ENCODE data around the gene RAB43.
"Not testable (repeated sequence)": the region's sequence is repeated elsewhere in the genome, so short reads cannot be mapped to it uniquely, and the experiment has no call there.

The RAB43 gene

DNA sequence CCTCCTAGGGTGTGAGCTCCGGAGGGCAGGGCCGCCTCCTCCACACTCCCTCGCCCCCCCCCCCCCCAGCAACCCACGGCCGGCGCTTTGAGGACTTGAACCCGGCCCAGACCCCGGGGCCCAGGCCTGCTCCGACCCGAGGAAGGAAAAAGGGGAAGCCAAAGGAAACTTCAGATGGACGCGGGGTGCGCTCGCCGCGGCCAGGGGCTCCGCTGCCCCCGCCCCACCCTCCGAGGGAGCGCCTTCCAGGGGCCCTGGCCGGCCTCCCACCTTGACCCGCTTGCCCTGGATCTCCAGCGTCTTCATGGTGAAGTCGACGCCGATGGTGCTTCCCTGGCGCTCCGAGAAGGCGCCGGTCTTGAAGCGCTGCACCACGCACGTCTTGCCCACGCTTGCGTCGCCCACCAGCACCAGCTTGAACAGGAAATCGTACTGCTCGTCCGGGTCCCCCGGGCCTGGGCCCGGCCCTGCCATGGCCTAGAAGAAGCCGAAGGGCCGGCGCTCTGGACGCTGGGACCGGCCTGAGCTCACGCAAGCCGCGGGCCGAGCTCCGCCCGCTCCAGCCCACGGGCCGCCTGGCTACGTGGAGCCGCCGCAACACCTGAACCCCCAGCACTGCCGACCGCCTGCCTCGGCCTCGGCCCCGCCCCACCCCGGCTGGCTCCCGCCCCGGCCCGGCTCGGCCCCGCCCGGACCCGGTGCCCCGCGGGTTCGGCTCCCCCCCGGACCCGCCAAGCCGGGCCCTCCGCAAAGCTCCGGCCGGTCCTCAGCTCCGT, 400 bp downstream of the RAB43 start:
- no peak for DNase-seq

DNA sequence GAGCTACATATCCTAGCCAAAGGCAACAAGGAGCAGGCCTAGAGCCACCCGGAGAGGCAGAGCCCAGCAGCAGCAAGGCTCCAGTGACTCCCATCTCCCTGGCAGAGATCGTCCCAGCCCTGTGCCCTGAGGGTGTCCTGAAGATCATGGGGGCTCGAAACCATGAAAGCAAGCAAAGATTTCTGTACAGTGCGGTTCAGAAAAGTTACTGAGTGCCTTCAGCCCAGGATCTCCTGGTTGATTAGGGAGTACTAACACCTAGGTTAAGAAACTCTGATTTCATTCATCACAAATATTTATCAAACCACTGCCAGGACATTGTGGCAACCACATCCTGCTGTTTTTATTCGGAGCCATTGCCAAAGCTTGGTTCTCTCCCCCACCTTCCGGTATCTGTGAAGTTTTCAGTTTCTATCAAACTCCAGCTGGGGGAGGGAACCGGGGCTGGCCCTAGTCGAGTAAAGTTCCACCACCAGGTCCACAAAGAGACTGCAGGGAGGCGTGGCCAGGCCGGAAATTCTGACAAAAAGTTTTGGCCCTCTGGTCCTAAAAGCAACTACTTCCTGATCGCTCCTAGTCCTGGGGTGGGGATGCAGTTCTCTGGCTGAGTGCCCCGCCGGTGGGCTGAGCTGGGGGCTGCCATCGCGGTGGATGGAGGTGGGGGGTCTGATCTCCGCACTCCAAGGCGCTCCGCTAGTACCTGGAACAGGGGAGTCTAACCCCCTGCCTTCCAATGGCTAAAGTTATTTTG, 1.2 kb downstream of the RAB43 start:
- DNase-seq, result peak; percentile 93

DNA sequence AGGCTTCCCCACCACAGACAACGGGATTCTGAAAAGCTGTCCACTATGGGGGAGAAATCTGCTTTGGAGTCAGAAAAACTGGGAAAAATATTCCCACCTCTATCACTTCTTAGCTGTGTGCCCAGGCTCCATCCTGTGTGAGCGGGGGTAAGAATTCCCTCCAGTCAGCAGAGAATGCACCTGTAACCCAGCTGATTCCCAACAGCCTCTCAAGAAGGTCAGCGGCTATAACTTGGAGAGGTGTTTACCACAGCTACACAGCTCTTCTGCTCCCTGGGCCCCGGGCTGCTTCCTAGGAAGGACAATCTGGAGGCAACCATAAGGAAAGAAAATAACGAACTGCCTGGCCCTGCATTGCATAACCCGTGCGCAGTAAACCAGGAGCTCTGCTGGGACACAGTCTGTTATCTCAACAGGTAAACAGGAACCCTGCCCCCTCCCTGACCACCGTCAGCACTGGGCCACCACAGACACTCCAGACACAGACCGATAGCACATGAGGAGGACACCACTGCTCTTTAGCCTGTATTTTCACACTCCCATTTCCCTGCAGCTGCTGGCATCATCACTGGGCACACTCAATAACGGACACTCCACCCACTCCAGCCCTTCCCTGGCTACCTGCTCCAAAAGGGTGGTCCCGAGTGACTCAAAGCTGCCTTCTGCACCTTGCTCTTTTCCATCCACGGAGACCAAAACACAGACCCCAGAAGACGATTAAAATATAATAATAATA, 2.1 kb downstream of the RAB43 start:
- DNase-seq, result no peak

DNA sequence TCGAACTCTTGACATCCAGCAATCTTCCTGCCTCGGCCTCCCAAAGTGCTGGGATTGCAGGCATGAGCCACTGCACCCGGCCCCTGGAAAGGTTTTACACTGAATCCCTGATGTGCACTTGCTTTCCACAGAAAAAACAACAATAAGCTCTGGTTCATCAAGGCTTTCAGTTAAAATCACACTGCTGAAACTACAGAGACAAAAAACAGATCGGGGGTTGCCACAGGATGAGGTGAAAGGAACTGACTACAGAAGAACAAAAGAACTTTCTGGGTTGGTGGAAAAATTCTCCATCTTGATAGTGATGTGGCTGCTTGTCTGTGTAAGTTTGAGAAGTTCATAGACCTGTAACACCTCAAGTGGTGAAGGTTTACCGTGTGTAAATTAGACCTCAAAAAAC, 2.9 kb downstream of the RAB43 start:
- no peak for DNase-seq

DNA sequence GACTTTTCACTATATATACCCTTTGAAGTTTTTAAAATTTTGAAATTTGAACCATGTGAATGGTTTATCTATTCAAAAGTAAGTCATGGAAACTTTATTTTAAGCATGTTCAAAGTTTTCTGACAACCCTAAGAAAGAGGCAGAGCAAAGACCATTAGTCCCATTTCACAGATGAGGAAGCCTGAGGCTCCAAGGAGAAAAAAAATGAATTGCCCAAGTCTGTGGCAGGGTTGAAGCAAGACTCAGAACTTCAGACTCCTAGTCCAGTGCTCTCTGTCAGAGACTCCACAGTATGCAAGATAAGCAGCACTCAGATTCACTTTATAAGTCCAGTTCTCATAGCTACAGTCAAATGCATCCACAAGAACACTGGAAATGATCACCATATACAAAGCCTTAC, 4.5 kb downstream of the RAB43 start:
- no peak for DNase-seq

DNA sequence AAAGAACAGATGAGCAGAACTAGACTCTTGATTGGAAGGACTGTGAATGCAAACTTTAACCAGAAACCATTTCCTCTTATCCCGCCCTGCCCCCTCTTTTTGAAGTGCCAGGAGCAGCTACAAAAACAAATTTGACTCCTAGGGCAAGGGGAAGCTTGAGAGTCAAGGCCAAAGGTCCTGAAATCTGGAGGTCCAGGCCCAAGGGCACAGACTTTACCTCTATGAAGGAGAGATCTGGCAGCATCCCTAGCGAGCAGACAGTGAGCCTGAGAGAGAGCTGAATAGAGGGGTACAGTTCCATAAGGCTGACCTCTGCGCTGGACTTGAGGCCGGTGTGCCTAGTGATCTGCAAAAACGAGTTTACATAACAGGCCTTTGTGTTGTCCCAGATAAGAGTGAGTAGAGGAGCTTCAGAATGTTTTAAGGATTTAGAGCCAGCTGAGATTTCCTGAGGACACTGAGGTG, 5.1 kb downstream of the RAB43 start:
- no peak for DNase-seq

DNA sequence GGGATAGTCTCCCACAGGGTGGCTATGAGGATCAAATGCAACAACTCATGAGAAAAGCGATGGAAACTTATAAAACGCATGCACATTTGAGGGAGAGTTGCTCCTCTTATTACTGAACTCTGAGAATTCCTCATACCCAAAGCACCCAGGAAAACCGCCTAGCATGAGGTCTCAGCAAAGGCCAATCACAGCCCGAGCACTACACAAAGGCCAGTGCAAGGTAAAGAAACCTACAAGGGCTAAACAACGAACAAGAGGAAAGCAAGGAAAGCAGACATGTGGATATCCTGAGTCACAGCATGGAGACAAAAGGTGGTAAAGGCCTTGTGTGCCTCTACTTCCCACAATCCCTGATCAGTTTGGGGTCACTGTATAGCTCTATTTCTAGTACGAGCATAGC, 7.1 kb downstream of the RAB43 start:
- DNase-seq, result no peak

DNA sequence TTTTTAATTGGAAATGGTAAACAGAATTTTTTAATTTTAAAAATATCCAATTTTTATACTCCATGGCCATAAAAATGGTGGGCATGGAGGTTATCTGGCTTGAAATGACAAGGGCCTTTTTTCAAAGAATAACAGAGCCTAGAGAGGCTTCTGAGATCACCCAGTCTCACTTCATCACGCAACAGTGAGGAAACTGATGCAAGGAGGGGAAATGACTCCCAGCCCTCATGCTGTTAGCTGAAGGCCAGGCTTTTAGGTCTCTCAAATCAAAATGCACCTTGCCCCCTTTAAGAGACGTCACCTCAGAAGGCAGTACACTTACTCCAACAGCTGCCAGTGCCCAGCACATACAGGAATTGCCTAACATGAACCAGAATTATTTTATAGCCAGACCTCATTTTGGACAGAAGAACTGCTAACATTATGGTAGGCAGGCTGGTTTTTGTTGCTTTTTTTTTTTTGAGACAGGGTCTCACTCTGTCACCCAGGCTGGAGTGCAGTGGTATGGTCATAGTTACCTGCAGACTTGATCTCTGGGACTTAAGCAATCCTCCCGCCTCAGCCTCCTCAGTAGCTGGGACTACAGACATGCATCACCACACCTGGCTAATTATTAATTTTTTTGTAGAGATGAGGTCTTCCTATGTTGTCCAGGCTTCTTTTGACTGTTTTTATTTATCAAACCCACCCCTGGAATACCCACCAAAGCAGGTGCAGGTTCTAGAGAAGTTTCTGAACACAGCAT, 9.1 kb downstream of the RAB43 start:
- DNase-seq, result no peak

DNA sequence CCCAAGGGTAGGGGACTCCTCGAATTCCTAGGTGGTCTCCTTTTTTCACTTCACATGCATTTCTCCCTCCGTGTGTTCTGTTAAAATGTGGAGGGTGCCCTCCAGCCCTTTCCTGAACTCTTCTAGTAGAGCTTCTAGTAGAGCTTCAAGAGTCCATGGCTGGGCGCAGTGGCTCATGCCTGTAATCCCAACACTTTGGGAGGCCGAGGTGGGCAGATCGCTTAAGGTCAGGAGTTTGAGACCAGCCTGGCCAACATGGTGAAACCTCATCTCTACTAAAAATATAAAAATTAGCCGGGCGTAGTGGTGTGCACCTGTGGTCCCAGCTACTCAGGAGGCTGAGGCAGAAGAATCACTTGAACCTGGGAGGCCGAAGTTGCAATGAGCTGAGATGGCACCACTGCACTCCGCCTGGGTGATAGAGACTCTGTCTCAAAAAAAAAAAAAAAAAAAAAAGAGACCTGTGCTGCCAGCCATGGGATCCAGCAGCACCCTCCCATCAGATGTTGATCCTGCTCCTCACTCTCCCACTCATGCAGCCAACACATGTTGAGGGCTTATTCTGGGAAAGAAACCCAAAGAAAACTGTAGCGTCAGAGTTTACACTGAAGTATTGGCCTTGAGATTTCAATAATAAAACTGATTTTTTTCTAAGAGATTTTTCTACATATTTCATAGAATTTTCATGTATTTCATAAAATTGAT, 10.4 kb downstream of the RAB43 start:
- not testable (repeated sequence) for DNase-seq

DNA sequence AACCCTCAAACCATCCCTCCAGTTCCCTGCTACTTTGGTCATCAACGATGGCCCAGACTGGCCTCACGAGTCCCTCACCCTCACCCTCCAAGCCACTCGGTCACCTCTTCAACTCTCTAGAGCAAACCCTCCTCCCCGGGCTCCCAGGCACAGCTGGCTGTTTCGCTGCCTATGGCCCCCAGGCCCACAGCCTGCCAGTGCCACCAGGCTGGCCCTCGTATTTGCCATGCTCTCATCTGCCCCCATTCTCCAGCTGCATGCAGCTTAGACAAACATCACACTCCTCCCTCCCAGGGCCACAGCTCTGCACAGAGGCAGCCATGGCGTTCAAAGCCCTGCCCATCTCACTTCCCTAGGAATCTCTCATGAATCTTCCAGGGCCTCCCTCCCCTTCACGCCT, 13.8 kb downstream of the RAB43 start:
- DNase-seq, result no peak

DNA sequence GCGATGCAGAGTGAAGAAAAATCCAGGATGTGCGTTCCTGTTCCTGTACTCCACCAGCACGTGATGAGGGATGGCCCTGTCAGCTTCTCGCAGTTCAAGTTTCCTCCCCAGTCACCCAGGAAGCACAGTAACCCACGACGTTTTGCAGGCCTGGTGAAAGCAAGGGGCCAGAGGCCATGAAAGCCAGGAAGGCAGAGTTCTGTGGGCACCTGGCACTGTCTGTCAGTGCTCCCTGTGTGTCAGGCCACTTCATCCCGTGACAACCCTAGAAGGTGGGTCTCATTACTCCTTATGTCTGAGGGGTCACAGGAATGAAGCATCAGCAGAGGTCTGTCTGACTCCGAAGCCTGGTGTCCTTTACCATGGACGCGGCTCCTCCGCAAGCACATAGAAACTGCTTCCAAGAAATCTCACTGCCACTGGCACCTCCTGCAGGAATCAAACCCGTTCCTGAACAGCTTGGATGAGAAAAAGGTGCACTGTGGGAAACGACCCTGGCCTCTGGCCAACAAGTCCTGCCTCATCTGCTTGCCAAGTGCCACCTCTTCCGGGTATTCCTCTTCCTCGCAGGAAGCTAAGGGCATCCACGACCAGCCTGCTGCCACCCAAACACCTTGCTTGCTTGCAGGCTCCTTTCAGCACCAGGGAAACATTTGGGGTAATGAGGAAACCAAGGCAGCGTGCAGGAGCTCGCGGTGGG, 14.6 kb downstream of the RAB43 start:
- no peak for DNase-seq

DNA sequence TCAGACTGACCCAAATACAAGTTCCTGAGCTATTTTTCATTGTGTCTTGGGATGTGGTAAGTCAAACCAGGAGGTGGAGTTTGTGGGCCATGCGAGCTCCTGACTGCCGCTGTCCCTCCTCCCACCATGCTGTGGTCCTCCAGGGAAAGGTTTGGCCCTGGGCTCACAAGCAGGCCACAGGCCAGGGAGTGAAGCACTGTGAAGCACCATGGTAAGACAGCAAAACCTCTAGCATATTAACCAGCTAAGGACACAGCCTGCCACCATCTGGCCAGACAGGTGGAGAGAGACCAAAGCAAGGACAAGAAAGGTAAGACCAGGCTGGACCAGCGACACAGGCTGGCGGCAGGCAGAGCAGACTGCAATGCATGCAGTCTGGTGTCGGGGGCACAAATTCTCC, 15.3 kb downstream of the RAB43 start:
- no peak for DNase-seq

DNA sequence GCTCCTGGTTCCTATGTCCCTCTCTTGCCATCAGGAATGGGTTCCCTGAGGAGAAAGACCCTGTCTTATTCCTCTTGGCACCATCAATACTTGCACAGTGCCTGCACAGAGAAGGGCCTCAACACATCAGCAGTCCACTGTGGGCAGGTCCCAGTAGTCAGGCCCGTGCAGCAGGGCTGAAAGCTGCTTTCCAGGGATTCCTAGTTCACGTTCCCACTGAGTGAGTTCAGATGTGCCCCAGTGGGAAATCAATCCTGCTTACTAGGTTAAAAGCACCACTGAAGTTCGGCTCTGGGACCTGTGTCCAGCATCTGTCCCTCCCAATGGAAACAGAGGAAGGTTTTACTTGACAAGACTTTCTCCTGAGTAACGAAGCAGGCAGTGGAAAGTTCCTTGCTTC, 15.7 kb downstream of the RAB43 start:
- no peak for DNase-seq

DNA sequence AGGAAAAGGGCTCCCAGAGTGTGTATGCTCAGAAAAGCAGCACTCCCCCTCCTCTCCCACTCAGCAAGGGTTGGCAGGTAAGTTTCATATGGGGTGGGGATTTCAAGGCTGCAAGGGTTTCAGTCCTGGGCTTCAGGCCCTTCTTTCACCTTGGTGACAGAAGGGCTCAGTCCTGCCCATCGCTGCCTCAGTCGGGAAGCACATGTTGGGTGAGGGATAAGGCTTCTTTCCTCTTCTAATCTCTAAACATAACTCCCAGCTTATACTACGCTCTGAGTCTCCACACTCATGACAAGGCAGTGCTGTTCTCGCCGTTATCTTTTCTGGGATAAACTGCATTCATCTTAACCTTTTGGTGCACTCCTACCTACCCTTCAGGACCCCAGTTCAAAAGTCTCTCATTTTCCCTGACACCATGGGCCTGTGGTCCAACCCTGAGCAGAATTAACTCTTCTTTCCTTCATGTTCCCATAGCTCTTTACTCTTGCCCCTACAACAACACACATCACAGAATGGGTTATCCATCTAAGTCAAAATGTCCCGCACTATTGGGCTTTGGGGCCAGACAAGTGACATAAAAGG, 17.0 kb downstream of the RAB43 start:
- no peak for DNase-seq

DNA sequence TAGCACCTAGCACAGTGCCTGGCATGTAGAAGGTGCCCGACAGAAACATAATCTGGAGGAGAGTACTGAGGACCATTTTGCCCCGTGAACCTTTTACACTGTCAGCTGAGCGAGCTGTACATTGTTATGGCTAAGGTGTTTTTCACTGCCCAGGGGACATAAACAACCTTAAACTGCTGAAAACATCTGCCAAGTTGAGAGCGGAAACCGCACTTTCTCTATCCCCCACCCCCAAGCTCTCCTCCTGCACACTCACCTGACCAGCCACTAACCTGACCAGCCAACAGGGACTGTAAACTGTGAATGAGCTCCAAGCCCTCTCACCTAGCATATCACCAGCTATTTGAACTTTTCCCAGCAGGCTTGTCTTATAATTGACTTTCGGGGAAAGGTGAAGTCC, 17.6 kb downstream of the RAB43 start:
- DNase-seq, result no peak

DNA sequence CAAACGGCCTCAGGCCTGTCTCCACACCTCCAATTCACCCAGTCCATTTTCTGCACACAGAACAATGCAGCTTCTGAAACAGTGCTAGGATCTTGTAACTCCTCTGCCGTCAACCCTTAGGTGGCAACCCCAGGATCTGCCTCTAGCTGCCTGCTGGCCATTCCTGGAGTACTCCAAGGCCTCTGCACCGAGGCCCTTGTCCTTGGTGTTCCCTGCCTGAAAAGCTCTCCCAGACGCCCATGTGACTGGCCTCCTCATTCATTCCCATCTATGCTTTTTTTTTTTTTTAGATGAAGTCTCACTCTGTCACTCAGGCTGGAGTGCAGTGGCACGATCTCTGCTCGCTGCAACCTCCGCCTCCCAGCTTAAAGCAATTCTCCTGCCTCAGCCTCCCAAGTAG, 18.3 kb downstream of the RAB43 start:
- DNase-seq, result no peak

DNA sequence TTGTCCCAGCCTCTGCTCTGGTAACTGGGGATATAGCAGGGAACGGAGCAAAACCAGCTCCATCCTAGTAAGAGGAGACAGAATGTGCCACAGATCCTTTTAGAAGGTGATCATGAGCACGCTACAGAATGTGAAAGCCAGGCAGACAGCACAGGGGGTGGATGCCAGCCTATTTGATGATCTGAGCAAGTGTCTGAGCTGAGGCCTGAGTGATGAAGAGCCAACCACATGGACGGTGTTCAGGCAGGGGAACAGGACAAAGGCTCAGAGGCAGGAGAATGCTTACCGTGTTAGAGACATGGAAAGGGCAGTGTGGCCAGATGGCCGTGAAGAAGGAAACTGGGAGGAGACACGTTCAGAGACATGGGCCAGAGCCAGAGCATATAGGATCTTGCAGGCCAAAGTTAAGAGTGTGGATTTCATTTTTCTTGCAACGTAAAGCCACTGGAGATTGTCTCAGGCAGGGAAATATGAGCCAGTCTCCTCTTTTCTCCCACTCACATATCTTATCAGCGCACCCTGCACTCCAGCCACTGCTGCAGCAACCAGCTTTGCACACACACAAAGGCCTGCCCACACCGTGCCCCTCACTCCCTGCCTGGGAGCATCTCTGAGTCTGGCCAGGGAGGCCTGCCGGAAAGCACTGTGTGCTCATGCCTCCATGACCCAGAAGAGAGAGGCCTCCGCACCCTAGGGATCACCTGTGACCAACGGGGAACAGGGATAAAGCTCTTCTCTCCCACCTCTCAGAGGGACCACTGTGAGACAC, 20.1 kb downstream of the RAB43 start:
- DNase-seq, result no peak

DNA sequence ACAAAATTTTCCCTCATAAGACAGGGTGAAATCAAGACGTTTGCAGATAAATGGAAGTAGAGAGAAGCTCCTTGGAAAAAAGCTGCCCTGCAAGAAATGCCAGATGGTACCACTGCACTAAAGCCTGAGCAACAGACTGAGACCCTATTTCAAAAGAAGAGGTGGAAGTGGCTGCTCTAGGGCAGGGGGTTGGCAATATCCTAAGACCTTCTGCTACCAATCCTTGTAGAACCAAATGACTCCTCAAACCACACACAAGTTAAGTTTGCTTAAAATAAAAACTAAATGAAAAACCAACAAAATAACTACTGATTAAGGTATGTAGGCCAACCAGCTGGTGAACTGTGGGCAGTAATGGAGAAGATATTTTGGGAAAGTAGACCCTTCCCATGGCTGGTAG, 21.3 kb downstream of the RAB43 start:
- DNase-seq, result no peak

DNA sequence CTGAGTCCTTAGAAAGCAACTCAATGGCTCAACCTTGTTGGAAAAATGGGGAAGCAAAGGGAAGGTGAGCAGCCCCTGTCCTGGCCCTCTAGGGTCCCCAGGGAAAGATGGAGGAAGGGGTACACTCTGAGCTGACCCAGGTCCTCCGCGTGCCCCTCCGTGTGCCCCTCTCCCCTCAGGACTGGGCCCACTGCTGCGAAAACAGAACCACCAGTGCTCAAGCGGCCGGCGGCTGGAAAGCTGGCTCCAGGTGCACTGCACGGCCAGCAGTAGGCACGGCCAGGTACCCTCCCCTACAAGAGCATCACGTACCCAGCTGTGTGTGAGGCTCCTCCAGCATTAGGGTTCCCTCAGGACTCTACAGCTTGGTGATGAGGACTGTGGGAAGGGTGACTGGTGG, 26.3 kb downstream of the RAB43 start:
- DNase-seq, result no peak

DNA sequence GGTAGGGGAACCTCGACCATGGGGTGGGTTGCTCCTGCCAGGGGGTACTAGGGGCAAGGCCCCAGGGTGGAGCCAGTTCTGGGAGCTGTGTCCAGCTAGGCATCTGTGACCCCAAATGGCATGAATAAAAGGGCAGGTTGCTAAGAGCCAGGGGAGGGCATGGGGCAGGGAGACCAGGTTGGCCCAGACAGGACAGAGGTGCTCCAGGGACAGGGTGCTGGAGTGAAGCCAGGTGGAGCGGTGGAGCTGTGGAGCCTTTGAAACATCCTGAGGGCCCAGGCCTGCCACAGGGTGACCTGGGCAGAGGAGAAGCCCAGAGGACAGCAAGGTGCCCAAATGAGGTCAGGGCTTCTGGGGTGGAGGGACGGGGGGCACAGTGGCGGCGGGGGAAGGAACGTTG, 33.3 kb downstream of the RAB43 start:
- DNase-seq, result not testable (repeated sequence)

DNA sequence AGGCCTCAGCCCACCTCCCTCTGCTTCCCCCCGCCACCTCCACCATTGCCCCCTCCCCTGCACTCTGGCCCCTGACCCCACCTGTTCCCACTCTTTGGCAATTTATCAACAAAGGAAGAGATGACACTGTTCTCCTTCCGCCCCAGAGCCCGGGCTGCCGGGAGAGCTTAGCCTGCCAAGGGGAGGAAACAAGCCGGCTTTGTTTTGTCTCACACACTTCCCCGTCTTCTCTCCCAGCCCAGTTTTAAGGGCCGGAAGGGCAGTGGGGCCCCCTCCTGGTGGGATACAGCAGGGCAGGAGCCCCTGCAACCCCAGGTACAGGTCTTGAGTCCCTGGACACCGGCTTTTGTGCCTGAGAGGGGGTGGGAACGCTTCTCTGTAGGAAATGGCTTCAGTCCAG, 33.7 kb downstream of the RAB43 start:
- DNase-seq, result not testable (repeated sequence)

All from islet precursor cell (in vitro differentiated cells).